SH-SY5Y (cell line): ENCODE data around the gene ABCC2.

Source experiments
- GATA2 ChIP-seq: IDR thresholded peaks from 2 replicates; pipeline ENCODE4 v1.6.1; 2011; ENCODE audit warnings: mild to moderate bottlenecking, low read depth, low read length
- GATA3 ChIP-seq: IDR thresholded peaks from 2 replicates; pipeline ENCODE4 v1.6.1; 2011; ENCODE audit warnings: low read depth, mild to moderate bottlenecking, low read length, moderate library complexity

GRCh38 chr10:99859585-99859984, 77.1 kb downstream of the ABCC2 start:
- TF ChIP-seq GATA2 (no peak), GATA3 (no peak)
